Activated T-cell treated with anti-CD3 and anti-CD28 coated beads, Interleukin-2, amount 50 U/mL, for 4 hours (primary cell): Measurements from ENCODE around the gene HACE1. TPM values are rescaled to one million over a fixed set of nuclear protein-coding genes. Genes with fewer than 3 reads are reported as not detected.
"Not testable (repeated sequence)": the region's sequence is repeated elsewhere in the genome, so short reads cannot be mapped to it uniquely, and the experiment has no call there.

ENCODE experiments used
- ATAC-seq, 2 donors: fragments of 200-7000 bp; cut with Tn5 transposase; one replicate each; pipeline ENCODE4 v1.10.0; 2021
- DNase-seq: peaks from one replicate; pipeline ENCODE4 v3.0.0-alpha.2; 2020
- H3K27me3 Mint-ChIP-seq: one replicate; pipeline ENCODE4 v1.8.0; 2021; ENCODE audit warnings: low read depth, mixed read lengths
- H3K36me3 Mint-ChIP-seq: one replicate; pipeline ENCODE4 v1.8.0; 2022; ENCODE audit warnings: mixed read lengths; ENCODE audit not compliant: insufficient read depth
- H3K4me1 Mint-ChIP-seq: one replicate; pipeline ENCODE4 v1.8.0; 2021; ENCODE audit warnings: low read depth, mixed read lengths
- H3K4me3 Mint-ChIP-seq: one replicate; pipeline ENCODE4 v1.8.0; 2021; ENCODE audit warnings: mild to moderate bottlenecking, moderate library complexity, mixed read lengths
- H3K9me3 Mint-ChIP-seq: one replicate; pipeline ENCODE4 v1.8.0; 2021; ENCODE audit warnings: mixed read lengths
- total RNA-seq, 3 donors: library from RNA; stranded (reverse); gene quantifications; one replicate each; pipeline ENCODE4 v1.2.1, GENCODE V29; 2021

HACE1 gene, protein sequence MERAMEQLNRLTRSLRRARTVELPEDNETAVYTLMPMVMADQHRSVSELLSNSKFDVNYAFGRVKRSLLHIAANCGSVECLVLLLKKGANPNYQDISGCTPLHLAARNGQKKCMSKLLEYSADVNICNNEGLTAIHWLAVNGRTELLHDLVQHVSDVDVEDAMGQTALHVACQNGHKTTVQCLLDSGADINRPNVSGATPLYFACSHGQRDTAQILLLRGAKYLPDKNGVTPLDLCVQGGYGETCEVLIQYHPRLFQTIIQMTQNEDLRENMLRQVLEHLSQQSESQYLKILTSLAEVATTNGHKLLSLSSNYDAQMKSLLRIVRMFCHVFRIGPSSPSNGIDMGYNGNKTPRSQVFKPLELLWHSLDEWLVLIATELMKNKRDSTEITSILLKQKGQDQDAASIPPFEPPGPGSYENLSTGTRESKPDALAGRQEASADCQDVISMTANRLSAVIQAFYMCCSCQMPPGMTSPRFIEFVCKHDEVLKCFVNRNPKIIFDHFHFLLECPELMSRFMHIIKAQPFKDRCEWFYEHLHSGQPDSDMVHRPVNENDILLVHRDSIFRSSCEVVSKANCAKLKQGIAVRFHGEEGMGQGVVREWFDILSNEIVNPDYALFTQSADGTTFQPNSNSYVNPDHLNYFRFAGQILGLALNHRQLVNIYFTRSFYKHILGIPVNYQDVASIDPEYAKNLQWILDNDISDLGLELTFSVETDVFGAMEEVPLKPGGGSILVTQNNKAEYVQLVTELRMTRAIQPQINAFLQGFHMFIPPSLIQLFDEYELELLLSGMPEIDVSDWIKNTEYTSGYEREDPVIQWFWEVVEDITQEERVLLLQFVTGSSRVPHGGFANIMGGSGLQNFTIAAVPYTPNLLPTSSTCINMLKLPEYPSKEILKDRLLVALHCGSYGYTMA
- 1 to 10 TPM; 6.3 to 8.6 (median 7.5) TPM for total RNA-seq

DNA sequence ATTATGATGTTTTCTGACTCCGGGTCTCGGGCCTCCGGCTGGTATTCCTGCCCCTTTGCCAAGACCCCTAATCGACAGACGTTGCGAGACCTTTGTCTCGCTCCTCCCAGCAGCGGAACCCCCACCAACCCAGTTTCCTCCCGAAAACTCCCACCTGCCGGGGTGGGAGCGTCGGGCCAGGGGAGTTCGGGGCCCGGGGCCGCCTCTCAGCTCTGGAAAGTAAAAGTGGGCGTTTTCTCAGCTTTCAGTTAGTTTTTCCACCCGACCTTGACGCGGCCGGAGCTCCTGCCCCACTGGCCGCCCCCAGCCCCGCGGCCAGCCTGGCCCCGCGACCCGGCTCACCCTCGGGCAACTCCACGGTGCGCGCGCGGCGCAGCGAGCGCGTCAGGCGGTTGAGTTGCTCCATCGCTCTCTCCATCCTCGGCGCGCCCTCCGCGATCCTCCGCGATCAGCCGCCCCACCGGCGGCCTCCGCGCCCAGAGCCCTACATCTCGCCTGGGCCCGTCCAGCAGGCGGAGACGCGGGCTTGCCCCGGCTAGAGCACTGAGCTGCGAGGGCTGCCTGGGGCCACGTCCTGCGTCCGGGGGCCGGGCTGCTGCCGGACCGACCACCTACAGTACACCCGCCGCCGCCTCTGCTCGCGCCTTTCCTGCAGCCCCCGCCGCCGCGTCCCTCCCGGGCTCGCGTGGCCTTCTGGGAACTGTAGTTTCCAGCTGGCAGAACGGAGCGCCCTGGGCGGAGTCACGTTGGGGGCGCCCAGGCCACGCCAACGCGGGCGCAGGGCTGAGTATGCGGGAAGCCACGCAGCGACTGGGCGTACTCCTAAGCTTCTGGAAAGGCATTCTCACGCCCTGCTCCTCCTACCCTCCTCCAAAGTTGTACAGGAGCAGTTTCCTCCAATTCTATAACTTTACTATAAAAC lies at the start of gene HACE1:
HACE1 (minus strand) TSS at position 695 of the 922 bp plus-strand sequence; CDS start at position 418, 277 bp downstream.
- peak; percentile 98 to 99 for ATAC-seq
- no peaks in the 10 kb centered on the region for H3K9me3 Mint-ChIP-seq
- H3K36me3 Mint-ChIP-seq = no peaks in the 10 kb centered on the region

DNA sequence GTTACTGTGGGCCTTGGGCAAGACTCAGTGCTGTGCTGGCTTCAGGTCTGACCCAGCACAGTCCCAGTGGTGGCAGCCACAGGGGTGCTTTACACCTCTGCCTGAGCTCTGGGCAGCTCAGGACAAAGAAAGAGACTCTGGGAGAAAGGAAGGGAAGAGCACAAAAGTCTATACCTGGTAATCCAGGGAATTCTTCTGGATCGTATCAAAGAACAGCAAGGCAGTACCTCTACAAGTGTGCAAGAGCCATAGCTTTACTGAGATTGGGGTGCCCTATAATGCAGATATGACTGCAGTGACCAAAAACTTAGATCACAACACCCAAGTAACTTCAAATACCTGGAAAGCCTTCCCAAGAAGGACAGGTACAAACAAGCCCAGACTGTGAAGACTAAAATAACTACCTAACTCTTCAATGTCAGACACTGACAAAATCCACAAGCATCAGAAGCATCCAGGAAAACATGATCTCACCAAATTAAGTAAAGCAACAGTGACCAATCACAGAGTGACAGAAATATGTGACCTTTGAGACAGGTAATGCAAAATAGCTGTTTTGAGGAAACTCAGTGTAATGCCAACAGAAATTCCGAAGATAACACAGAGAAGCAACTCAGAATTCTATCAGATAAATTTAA lies 49.3 kb upstream of the HACE1 start:
- H3K4me1 Mint-ChIP-seq = no peaks in the 10 kb centered on the region
- ATAC-seq = no peak

More for the DNA sequence above, at the start of gene HACE1:
- peaks cover 10% of the 10 kb centered on the region for H3K27me3 Mint-ChIP-seq
- peak; percentile 83 for DNase-seq
- peaks cover 14% of the 10 kb centered on the region for H3K4me1 Mint-ChIP-seq
- H3K4me3 Mint-ChIP-seq = peak within 1 kb of the TSS; percentile 95

DNA sequence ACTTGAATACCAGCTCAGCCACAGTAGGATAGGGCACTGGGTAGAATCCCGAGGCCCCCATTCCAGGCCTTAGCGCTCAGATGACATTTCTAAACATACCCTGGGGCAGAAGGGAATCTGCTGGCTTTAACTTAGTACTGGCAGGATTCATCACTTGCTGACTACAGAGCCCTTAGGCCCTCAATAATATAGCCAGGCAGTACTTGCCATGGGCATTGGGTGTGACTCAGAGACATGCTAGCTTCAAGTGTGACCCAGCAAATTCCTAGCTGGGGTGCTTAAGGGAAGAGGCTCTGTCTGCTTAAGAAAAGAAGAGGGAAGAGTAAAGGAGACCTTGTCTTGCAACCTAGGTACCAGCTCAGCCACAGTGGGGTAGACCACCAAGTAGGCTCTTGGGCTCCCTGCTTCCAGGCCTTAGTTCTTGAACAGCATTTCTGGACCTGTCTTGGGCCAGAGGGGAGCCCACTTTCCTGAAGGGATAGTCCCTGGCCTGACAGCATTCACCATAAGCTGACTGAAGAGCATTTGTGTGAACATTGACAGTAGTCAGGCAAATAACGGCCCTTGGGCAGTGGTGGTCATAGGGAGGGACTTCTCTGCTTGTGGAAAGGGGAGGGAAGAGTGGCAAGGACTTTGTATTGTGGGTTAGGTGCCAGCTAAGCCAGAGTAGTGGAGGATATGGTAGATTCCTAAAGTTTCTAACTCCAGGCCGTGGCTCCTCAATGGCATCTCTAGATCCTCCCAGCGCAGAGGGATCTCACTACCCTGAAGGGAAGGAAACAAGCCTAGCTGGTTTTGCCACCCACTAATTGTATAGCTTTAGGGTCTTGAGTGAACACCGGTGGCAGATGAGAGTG lies 48.5 kb upstream of the HACE1 start:
- no peak for ATAC-seq
- H3K27me3 Mint-ChIP-seq = peaks cover 12% of the 10 kb centered on the region
- H3K36me3 Mint-ChIP-seq = no peaks in the 10 kb centered on the region
- H3K9me3 Mint-ChIP-seq = no peaks in the 10 kb centered on the region
- no peak for DNase-seq
- H3K4me3 Mint-ChIP-seq = no peak overlapping the region
- H3K4me1 Mint-ChIP-seq = no peaks in the 10 kb centered on the region

More for the DNA sequence above, 49.3 kb upstream of the HACE1 start:
- H3K36me3 Mint-ChIP-seq = no peaks in the 10 kb centered on the region
- peaks cover 12% of the 10 kb centered on the region for H3K27me3 Mint-ChIP-seq
- no peak overlapping the region for H3K4me3 Mint-ChIP-seq
- no peaks in the 10 kb centered on the region for H3K9me3 Mint-ChIP-seq
- no peak for DNase-seq

DNA sequence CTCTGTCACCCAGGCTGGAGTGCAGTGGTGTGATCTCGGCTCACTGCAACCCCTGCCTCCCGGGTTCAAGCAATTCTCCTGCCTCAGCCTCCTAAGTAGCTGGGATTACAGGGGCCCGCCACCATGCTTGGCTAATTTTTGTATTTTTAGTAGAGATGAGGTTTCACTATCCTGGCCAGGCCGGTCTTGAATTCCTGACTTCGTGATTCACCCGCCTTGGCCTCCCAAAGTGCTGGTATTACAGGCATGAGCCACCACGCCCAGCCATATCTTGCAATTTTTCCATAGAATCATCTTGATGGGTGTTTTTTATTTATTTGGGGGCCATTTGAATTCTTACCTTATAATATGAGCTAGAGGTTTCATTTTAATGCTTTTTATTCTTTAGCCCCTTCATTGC lies 39.2 kb upstream of the HACE1 start:
- not testable (repeated sequence) for DNase-seq, H3K36me3 Mint-ChIP-seq, H3K4me1 Mint-ChIP-seq, H3K9me3 Mint-ChIP-seq, H3K4me3 Mint-ChIP-seq, ATAC-seq, H3K27me3 Mint-ChIP-seq

DNA sequence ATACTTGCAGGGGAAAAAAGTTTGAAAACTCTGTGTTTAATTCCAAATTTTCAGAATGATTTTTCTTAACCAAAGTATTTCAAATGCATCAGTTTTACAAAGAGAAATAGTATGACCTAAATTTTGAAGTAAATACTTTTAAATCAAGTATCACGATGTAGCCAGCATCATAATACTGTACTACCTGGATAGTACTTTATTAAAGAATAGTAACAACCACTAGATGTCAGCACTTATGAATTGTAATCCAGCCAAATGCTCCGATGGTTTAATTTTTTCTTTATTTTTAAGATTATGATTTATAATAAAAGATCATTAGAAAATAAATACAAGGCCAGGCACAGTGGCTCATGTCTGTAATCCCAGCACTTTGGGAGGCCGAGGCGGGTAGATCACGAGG lies 37.2 kb upstream of the HACE1 start:
- Mint-ChIP-seq H3K27me3 (peaks cover 8% of the 10 kb centered on the region), H3K9me3 (no peaks in the 10 kb centered on the region), H3K4me1 (no peaks in the 10 kb centered on the region), H3K4me3 (no peak overlapping the region), H3K36me3 (no peaks in the 10 kb centered on the region)
- DNase-seq = no peak
- ATAC-seq = no peak

DNA sequence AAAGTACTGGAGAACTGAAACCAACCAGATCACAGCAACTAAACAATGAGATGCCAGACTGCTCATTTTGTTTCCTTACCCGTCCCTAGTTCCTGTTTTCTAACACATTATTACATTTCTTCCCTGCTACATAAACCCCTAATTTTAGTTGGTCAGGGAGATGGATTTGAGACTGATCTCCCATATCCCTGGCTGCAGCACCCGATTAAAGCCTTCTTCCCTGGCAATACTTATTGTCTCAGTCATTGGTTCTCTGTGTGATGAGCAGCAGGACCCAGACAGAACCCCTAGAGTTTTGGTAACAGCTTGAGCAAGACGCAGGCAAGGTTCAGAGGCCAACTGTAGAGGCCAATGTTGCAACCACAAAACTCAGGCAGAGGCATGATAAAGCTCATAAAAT lies 28.3 kb upstream of the HACE1 start:
- H3K9me3 Mint-ChIP-seq = peaks cover 8% of the 10 kb centered on the region
- peaks cover 3% of the 10 kb centered on the region for H3K4me1 Mint-ChIP-seq
- no peak overlapping the region for H3K4me3 Mint-ChIP-seq
- H3K36me3 Mint-ChIP-seq = no peaks in the 10 kb centered on the region
- DNase-seq (no peak), ATAC-seq (no peak)
- H3K27me3 Mint-ChIP-seq = peaks cover 18% of the 10 kb centered on the region

DNA sequence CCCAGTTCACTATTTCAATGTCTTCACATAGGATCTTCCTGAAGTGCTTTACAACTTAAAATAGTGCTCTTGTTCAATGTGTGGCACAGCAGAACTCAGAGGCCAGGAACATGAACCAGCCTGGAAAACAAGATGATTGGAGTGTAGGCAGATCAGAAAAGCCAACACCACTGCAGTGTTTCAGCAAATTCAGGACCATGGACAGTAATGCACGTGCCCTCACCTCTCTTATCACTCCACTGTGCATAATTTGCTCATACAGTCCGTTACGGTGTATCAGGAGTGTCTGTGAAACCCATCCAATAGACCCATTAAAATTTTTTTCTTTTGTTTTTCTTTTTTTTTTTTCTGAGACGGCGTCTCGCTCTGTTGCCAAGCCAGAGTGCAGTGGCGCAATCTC lies 27.6 kb upstream of the HACE1 start:
- ATAC-seq (no peak), DNase-seq (no peak)
- Mint-ChIP-seq H3K4me3 (no peak overlapping the region), H3K4me1 (peaks cover 3% of the 10 kb centered on the region), H3K27me3 (peaks cover 16% of the 10 kb centered on the region), H3K36me3 (no peaks in the 10 kb centered on the region), H3K9me3 (peaks cover 8% of the 10 kb centered on the region)

DNA sequence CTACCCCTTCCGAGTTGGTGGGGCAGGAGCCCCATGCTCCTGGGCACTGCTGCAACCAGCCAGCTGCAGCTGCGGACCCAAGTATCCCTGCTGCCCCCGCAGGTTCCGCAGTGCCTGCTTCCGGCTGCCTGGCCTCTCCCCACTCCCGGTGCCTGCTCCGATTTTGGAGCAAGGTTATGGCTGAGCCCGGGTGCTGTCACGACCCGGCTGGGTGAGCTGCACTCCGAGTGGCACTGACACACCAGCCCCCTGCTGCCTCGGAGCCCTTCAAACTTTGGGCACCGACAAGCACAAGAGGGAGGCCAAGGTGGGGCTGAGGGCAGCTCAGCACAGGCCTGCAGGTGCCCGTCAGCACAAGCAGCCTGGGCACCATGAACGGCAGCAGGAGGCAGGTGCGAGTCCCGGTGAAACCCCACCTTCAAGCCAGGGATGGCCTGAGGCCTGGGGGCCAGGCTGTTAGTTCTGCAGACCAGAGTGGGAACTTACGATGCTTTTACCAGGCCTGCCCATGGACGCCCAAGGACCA lies 25.9 kb upstream of the HACE1 start:
- H3K27me3 Mint-ChIP-seq = peaks cover 11% of the 10 kb centered on the region
- no peak for DNase-seq
- no peaks in the 10 kb centered on the region for H3K36me3 Mint-ChIP-seq

DNA sequence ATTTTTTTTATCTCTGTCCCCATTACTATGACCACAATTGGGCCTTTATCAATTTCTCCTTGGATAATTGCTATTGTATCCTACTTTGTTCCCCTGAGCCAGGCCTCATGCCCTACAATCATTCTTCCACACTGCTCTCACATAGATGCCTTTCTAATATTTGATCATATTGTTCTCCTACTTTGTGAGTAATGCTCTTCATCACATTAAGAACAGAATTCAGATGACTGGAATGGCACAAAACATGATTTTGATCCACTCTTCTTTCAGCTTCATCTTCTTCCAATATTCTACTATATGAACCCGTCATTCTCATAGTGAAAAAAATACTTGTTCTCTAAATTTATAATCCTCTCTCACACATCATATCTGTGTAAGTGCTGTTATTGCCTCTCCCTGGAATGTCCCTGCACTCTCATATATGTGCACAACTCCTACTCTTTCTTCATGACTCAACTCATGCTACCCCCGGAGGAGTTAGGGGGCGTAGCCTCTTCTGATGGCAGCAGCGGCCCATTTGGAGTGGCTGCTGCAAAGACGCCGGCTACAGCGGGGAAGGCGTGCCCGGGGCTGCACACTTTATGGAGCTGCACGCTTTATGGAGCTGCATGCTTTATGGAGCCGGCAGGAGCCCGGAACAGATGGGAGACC lies 25.3 kb upstream of the HACE1 start:
- ATAC-seq = peak; percentile 46 to 56
- H3K4me1 Mint-ChIP-seq = peaks cover 3% of the 10 kb centered on the region
- peaks cover 8% of the 10 kb centered on the region for H3K9me3 Mint-ChIP-seq
- peaks cover 11% of the 10 kb centered on the region for H3K27me3 Mint-ChIP-seq
- DNase-seq = no peak
- no peak overlapping the region for H3K4me3 Mint-ChIP-seq
- H3K36me3 Mint-ChIP-seq = no peaks in the 10 kb centered on the region

More for the DNA sequence above, 25.9 kb upstream of the HACE1 start:
- H3K9me3 Mint-ChIP-seq = peaks cover 8% of the 10 kb centered on the region
- H3K4me1 Mint-ChIP-seq = peaks cover 3% of the 10 kb centered on the region
- no peak overlapping the region for H3K4me3 Mint-ChIP-seq
- no peak for ATAC-seq

DNA sequence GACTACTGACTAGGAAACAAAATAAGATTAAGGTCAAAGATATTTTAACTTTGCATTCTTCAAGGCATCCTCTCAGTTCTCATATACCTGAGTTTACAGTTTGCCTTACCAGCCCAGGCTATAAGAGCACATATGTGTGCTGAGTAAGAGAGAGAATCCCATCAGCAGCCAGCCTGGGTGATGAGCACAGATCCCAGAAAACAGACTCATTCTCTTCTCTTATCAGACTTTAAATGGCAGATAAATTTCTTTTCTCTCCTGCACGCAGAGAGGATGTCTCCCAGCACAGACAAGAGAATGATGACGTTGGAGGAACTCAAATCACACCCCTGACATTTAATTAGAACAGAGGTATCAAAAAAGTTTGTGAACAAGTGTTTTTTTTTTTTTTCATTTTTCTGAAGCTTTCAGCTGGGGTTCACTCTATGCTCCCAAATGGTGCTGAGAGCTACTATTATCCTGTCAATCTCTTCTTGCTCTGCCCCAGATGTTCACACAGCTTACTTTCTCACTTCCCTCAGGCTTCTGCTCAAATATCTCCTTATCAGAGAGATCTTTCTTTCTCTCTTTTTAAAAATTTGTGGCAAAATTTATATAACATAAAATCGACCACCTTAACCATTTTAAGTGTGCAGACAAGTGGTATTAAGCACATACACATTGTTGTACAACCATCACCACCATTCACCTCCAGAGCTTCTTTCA lies 22.4 kb upstream of the HACE1 start:
- Mint-ChIP-seq H3K4me3 (no peak overlapping the region), H3K4me1 (peaks cover 3% of the 10 kb centered on the region), H3K27me3 (peaks cover 7% of the 10 kb centered on the region), H3K36me3 (no peaks in the 10 kb centered on the region), H3K9me3 (no peaks in the 10 kb centered on the region)
- DNase-seq = no peak
- no peak for ATAC-seq

DNA sequence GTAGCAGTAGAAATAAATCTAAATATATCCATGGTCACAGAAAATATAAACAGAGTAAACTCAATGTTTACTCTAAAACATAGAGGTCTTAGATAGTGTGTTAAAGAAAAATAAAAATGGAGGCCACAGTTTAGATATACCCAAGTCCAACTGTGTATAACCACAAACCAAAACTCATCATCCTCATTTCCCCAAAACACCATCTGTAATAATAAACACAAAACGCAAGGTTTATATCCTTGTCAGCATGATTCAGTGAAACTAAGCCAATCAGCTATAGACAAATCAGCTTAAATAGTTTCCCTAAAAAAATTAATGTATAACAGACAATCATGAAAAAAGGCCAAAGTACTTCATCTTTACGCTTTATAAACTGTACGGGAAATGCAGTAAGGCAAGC lies 2.7 kb upstream of the HACE1 start:
- no peak for ATAC-seq
- no peaks in the 10 kb centered on the region for H3K36me3 Mint-ChIP-seq
- DNase-seq = no peak
- peaks cover 14% of the 10 kb centered on the region for H3K4me1 Mint-ChIP-seq
- H3K27me3 Mint-ChIP-seq = peaks cover 18% of the 10 kb centered on the region
- no peaks in the 10 kb centered on the region for H3K9me3 Mint-ChIP-seq
- no peak overlapping the region for H3K4me3 Mint-ChIP-seq

DNA sequence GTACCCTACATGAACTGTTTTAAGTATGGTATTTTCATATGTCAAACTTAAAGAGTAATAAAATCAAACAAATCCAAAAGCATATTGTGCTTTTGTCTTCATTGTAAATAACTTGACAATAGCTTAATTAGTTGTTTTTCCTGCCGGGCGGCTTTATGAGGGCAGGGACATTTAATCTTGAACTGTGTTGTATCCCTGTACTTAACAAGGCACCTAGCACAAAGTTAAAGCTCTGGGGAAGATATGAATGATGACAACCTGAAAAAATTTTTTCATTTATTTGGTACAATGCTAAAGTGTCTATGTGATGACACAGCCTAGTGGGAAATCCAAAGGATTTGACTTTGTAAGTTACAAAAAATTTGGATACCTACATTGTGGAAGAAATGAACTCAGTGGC lies 502 bp upstream of the HACE1 start:
- Mint-ChIP-seq H3K4me3 (peak overlapping the region; percentile 95), H3K4me1 (peaks cover 14% of the 10 kb centered on the region), H3K36me3 (no peaks in the 10 kb centered on the region), H3K27me3 (peaks cover 12% of the 10 kb centered on the region), H3K9me3 (no peaks in the 10 kb centered on the region)
- no peak for ATAC-seq
- DNase-seq = no peak
